Measurements from ENCODE around the gene SLC25A28. TPM values are rescaled to one million over a fixed set of nuclear protein-coding genes. Genes with fewer than 3 reads are reported as not detected.

Gene SLC25A28
- total RNA-seq, 1 experiment from 2014 or later = 31.0 TPM

- intact Hi-C loops (cut with micrococcal nuclease; ENCODE audit: unreplicated experiment) = no loop called here
- peaks cover 18% of the 10 kb centered on the region for H3K36me3 ChIP-seq (ENCODE audit: insufficient read depth, low read length, poor library complexity, severe bottlenecking)
- H3K27ac ChIP-seq (ENCODE audit: low read depth, low read length, poor library complexity, severe bottlenecking) = no peak overlapping the region
- ChIA-PET POLR2A (ENCODE audit: low non-redundant PET) (no interaction called here), CTCF (no interaction called here)
- no peak for DNase-seq (ENCODE audit: low spot score)
- H3K4me3 ChIP-seq (ENCODE audit: low read depth, low read length, poor library complexity, severe bottlenecking) = no peak overlapping the region
- BruUV-seq (replicated peaks) = no TSS peak
- no peaks in the 10 kb centered on the region for H3K9me3 ChIP-seq (ENCODE audit: low read depth, low read length, poor library complexity, severe bottlenecking)
- no peaks in the 10 kb centered on the region for H3K27me3 ChIP-seq (replicated peaks; ENCODE audit: insufficient read depth, low read depth, low read length, poor library complexity)
- no peak for TF ChIP-seq CTCF (conservative IDR thresholded peaks at IDR 0.05; ENCODE audit: low read depth, low read length)
- no peak for TF ChIP-seq EZH2 (IDR thresholded peaks at IDR 0.05; ENCODE audit: borderline replicate concordance, low read depth, low read length, poor library complexity, severe bottlenecking)
- peaks cover 4% of the 10 kb centered on the region for H3K4me1 ChIP-seq (ENCODE audit: insufficient read depth, low read length, poor library complexity, severe bottlenecking)
These were observed 11.1 kb downstream of the SLC25A28 start for GRCh38 chr10:99609186-99609585.

GRCh38 chr10:99605351-99605750 is 14.9 kb downstream of the SLC25A28 start:
- intact Hi-C loops (cut with micrococcal nuclease; ENCODE audit: unreplicated experiment) = no loop called here
- no peak for DNase-seq (ENCODE audit: low spot score)
- CTCF ChIA-PET = no interaction called here
- H3K4me1 ChIP-seq (ENCODE audit: insufficient read depth, low read length, poor library complexity, severe bottlenecking) = no peaks in the 10 kb centered on the region
- no peaks in the 10 kb centered on the region for H3K9me3 ChIP-seq (ENCODE audit: low read depth, low read length, poor library complexity, severe bottlenecking)
- POLR2A ChIA-PET (ENCODE audit: low non-redundant PET) = interaction anchor here (0.6 kb wide), 1 partner anchor 163 kb away, joined by 3 read pairs; no protein-coding TSS in a partner anchor
- H3K27me3 ChIP-seq (replicated peaks; ENCODE audit: insufficient read depth, low read depth, low read length, poor library complexity) = no peaks in the 10 kb centered on the region
- TF ChIP-seq EZH2 (IDR thresholded peaks at IDR 0.05; ENCODE audit: borderline replicate concordance, low read depth, low read length, poor library complexity, severe bottlenecking) (no peak), CTCF (conservative IDR thresholded peaks at IDR 0.05; ENCODE audit: low read depth, low read length) (no peak)
- no peak overlapping the region for H3K27ac ChIP-seq (ENCODE audit: low read depth, low read length, poor library complexity, severe bottlenecking)
- H3K36me3 ChIP-seq (ENCODE audit: insufficient read depth, low read length, poor library complexity, severe bottlenecking) = peaks cover 9% of the 10 kb centered on the region
- BruUV-seq (replicated peaks) = no TSS peak
- no peak overlapping the region for H3K4me3 ChIP-seq (ENCODE audit: low read depth, low read length, poor library complexity, severe bottlenecking)

GRCh38 chr10:99604862-99605261 is 15.4 kb downstream of the SLC25A28 start:
- ChIA-PET POLR2A (ENCODE audit: low non-redundant PET) (no interaction called here), CTCF (no interaction called here)
- Histone ChIP-seq H3K27ac (ENCODE audit: low read depth, low read length, poor library complexity, severe bottlenecking) (no peak overlapping the region), H3K4me1 (ENCODE audit: insufficient read depth, low read length, poor library complexity, severe bottlenecking) (no peaks in the 10 kb centered on the region), H3K4me3 (ENCODE audit: low read depth, low read length, poor library complexity, severe bottlenecking) (no peak overlapping the region), H3K27me3 (replicated peaks; ENCODE audit: insufficient read depth, low read depth, low read length, poor library complexity) (no peaks in the 10 kb centered on the region), H3K36me3 (ENCODE audit: insufficient read depth, low read length, poor library complexity, severe bottlenecking) (peaks cover 4% of the 10 kb centered on the region), H3K9me3 (ENCODE audit: low read depth, low read length, poor library complexity, severe bottlenecking) (no peaks in the 10 kb centered on the region)
- intact Hi-C loops (cut with micrococcal nuclease; ENCODE audit: unreplicated experiment) = no loop called here
- TF ChIP-seq EZH2 (IDR thresholded peaks at IDR 0.05; ENCODE audit: borderline replicate concordance, low read depth, low read length, poor library complexity, severe bottlenecking) (no peak), CTCF (conservative IDR thresholded peaks at IDR 0.05; ENCODE audit: low read depth, low read length) (no peak)
- BruUV-seq (replicated peaks) = no TSS peak
- DNase-seq (ENCODE audit: low spot score) = no peak

Data from A673 (cell line).